NCI-H2196 treated with DMSO at 0.1 percent for 48 hours (cell line): Measurements from ENCODE around the gene CACNA2D3.

ENCODE experiments used
- DNase-seq: peaks from one replicate; lab custom pipeline; 2025; ENCODE audit not compliant: unreplicated experiment; lab: John Stamatoyannopoulos, UW

The CACNA2D3 gene

GRCh38 chr3:54361746-54362283 is 239.5 kb downstream of the CACNA2D3 start:
- DNase-seq = no peak

DNA sequence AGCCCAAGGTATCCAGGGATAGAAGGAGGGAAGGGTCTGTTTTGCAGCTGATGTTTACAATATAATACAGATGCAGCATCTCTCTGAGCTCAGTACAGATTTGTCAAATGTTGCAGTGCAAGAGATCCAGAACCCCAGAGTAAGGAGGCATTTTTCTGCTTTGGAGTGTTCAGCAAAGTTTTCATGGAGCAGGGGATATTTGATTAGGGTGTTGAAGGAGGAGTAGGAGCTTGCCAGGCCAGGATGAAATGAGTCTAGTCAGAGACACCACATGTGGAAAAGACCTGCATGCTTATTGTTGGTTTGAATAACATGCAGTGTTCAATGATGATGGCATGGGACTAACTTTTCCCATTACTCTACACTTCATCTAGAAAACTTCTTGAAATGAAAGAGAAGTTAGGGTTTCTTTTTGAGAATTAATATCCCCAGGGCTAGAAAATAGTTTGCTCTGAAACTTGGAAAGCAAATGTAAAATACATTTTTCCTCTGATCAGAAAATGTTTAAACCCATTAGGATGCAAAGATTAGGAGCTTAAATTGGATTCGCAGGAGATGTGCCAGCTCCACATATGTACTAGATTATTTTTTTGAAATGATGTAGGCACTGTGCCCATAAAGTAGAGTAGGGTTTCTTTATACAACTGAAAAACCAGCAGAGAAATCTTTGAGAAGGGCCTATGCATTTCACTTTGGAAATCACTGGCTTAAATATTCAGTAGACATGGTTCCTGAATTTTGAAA is 243.8 kb downstream of the CACNA2D3 start:
- no peak for DNase-seq

DNA sequence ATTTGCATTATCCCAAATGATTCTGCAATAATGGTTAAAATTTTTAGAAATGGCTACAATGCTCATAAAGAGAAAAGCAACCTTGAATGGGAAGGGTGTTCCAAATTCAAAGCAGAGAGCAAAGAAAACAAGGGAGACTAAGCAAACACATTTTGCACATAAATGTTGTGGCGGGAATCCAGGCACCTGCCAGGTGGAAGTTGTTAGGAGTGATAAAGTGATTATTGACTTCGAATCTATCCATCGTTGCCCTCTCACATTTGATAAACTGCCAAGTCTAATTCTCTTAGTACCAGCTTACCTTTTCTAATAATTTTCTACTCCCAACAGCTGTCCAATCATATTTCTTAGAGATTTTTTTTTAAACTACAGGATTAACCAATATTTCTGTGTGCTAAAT is 244.5 kb downstream of the CACNA2D3 start:
- no peak for DNase-seq

DNA sequence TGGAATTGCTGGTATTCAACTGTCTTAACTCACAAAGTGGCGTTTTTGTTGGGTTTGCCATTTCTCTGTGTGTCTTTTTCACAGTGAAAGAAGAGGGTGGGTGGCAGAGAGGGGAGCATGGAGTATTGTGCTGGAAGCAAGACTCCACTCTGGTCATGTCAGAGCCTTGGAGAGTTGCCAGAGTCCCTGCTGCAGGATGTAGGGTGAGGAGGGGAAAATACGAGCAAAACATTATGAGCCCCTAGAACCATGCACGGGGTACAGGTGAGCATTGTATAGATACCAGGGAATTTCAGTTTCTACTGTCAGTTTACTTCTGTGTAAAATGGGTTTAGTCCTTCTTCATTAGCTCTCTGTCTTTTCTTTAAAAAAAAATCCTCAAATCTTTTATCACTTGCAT is 249.9 kb downstream of the CACNA2D3 start:
- DNase-seq = no peak

DNA sequence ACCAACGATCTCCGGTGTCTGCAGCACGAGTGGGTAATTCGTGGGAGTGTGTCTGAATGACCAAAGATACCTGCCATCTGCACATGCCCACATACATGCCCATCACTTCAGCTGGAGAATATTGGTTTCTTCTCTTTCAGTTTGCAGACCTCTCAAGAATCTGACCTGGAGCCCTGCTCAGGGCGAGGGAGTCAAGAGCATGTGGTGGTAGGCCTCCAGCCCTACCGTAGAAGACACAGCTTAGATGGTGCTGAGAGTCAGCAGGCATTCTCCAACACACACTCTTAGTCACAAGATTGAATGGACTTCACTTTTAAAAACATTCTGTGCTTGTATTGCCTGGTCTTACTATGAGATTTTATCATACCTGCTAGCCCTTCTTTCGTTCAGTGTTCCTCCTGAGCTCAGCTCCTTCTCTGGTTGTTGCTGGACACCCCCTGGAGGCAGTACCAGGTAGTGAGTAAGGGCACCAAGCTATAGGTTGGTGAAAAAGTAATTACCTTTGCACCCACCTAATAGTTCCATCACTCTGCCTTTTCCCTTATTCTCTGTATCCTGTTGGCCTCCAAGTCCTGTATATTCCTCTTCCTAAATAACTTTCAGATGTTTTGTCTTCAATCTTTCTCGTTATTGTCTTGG is 252.0 kb downstream of the CACNA2D3 start:
- no peak for DNase-seq

- no peak for DNase-seq
Measured at GRCh38 chr3:54376142-54376807, 253.9 kb downstream of the CACNA2D3 start.

DNA sequence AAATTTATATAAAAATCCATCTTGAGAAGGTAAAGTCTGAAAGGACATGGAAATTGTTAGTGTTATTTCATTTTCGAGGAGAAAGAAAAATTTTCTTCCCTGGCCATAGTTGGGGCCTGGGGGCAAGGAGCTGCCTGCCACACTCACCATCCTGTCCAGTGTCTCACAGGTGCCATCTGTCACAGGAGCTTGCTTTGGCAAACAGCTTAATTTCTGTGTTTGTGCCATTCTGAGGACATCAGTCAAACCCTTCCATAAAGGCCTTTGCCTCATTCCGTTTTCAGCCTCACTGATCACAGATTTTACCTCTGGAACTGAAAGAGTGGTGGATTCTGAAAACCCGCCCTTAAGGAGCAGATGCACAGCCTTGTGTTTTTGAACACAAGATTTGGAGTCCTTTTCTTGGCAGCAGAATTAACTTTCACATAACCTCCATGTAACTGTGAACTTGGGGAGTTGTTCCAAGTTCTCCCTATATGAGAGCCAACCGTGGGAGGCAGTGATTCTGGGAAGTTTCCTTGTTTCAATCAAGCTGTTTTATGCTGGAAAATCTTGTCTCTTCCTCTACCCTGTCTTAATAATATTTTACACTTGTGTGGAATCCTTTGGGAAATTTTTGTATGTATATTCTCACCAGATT is 254.7 kb downstream of the CACNA2D3 start:
- DNase-seq = no peak

DNA sequence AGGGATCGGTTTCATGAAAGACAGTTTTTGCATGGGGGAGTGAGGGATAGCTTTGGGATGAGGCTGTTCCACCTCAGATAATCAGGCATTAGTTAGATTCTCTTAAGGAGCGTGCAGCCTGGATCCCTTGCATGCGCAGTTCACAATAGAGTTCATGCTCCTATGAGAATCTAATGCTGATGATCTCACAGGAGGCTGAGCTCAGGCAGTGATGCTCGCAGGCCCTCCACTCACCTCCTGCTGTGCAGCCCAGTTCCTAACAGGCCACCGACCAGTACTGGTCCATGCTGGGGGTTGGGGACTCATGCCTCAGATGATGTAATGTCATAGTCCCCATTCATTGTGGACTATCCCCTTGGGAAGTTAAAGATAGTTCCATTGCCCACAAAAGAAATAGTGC is 255.8 kb downstream of the CACNA2D3 start:
- no peak for DNase-seq

- DNase-seq = no peak
Measured at GRCh38 chr3:54384279-54384678, 261.9 kb downstream of the CACNA2D3 start.

DNA sequence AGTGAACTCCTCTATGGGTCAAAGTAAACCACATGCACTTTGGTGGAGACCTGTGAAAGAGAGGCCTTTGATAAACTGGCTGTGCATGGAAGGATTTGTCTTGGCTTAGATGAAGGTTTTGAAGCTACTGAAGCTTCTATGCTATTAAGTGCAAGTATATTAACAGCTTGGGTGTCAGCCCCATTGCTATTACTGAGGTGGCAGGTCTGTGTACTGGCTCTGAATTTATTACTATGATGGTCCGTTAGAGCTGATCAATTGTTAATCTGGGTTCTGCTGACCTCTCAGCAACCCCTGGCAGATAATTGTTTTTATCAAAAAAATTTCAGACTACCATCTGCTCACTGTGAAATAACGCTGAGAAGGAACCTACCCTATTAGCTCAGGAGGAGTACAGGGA is 268.2 kb downstream of the CACNA2D3 start:
- DNase-seq = no peak

DNA sequence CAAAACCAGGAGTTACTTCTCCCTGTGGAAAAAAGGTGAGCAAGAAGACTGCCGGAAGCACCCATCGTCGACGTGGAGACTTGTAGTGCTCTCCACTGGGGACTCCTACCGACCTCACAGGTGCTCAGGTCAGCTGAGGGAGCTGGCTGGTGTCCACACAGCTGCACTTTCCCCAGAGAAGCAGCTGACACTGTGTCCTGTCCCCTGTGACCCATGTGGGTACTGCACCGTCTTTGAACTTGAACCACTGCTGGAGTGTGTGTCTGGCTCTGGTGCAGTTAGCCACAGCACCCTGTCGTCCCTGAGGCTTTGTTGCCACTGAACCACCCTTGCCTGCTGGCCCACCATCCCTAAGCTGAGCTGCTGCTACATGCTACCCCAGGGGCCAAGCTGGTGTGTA is 270.8 kb downstream of the CACNA2D3 start:
- DNase-seq = no peak

DNA sequence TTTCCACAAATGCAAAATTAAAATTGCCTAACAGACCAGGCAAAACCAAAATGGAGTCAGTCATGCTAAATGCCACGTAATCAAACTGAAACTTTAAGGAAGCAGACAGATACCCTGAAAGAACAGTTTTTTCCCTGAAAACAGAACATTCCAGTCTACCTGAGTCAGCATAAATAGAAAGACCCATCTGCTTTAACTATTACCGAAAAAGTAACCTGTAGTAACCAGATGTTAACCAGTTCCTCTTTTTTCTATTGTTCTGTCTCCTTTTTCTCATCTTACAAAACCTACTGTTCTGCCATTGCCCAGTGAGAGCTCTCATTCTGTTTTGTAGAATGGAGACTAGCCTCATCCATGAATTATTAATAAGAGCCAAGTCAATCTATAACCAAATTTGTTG is 286.0 kb downstream of the CACNA2D3 start:
- DNase-seq = no peak

GRCh38 chr3:54421943-54422342 is 299.6 kb downstream of the CACNA2D3 start:
- no peak for DNase-seq

DNA sequence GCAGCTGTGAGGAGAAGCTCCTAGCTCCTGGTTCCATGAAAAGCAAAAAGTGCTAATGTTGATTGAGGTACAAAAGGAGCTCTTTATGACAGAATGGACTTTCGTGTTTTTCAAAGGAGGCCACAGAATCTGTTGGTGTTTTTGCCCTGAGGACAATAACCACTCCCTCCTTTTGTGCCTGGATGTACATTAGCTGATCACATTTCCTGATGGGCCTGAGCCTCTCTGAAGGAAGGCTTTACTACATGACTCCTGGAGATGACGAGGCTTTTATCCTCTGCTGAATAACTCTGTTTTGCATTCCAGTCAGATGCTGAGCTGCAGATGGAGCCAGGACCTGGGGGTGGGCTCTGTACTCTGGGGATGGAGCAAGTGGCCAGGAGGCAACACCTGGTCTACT is 301.9 kb downstream of the CACNA2D3 start:
- no peak for DNase-seq

DNA sequence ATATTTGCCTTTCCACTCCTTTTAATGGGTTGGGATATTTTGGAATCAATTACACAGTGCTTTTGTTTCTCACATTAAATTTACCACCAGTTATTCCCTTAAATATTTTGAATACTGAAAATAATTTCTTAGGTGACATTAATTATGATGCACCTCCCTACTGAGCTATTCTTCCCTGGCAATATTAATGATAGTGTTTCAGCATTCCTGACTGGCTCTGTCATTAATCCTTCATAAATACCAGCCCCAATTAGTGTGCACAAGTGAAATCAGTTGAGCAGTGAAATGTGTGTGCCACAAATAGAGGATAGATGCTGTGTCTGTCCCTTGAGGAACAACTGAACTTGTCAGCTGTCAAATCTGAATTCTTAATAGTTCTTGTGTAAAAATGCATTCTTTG is 304.0 kb downstream of the CACNA2D3 start:
- DNase-seq = no peak

- DNase-seq = no peak
Measured at GRCh38 chr3:54427501-54427900, 305.1 kb downstream of the CACNA2D3 start.

- no peak for DNase-seq
Measured at GRCh38 chr3:54427941-54428871, 305.9 kb downstream of the CACNA2D3 start.

DNA sequence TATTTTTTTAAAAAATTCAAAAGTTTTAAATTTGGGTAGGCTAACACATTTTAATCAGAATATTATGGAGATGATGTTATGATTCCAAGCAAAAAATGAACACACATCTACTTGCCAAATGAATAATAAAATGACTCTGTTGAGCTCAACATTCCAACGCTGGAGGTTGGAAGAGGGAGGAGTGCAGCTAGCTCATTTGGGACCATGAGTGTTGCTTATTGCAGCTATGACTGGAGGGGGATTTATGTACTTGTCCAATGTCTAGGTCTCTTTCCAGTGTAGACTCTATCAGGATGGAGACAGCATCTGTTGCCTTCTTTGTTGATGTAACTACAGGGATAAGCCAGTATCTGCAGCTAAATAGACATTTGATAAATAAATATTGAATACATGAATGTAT is 310.6 kb downstream of the CACNA2D3 start:
- no peak for DNase-seq

DNA sequence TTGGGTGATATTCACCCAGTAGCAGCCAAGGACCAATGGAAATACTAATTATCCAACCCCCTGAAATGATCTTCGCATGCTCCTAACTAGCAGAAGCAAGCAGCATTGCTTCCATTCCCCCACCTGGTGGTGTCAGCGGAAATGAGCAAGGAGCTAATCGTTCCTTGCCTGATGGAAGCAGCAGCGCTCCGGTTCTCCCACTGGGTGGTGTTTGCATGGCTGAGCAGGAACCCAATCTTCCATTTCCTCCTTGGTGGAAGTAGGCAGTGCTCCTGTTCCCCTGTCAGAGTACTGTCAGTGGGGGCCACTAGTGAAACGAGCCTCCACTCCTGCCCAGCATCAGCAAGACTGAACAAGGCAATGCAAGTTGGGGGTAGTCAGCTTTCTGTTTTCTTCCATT is 311.5 kb downstream of the CACNA2D3 start:
- DNase-seq = no peak

GRCh38 chr3:54434756-54435155 is 312.4 kb downstream of the CACNA2D3 start:
- no peak for DNase-seq
